Stomach (tissue), 9 donors: ENCODE results near the gene USP9X. TPM values are rescaled to one million over a fixed set of nuclear protein-coding genes. Genes with fewer than 3 reads are reported as not detected.
"Not testable (repeated sequence)": the region's sequence is repeated elsewhere in the genome, so short reads cannot be mapped to it uniquely, and the experiment has no call there.

Experiments
- DNase-seq, 2 donors: peaks; one replicate each; pipeline versions ENCODE4 v3.0.0 to v3.0.0-alpha.2; 2013 to 2019
- H3K27ac ChIP-seq, 5 donors: fragments of 200-600 bp in 4 of 5; sonication (generic) in 4 of 5; one replicate each; pipeline ENCODE4 v1.5.1; 2013 to 2019; ENCODE audit warnings: mild to moderate bottlenecking in 1 of 5, moderate library complexity in 1 of 5
- H3K27me3 ChIP-seq, 3 donors: fragments of 200-600 bp; sonication (generic); one replicate each; pipeline ENCODE4 v1.5.1; 2017 to 2019; ENCODE audit warnings: mixed run types in 1 of 3
- H3K36me3 ChIP-seq, 4 donors: fragments of 200-600 bp; sonication (generic); 1 replicate in 3 of 4; 2 replicates in 1 of 4; pipeline ENCODE4 v1.5.1; 2016 to 2019
- H3K4me1 ChIP-seq, 4 donors: fragments of 200-600 bp; sonication (generic); one replicate each; pipeline ENCODE4 v1.5.1; 2016 to 2019
- H3K4me3 ChIP-seq, 4 donors: fragments of 200-600 bp; sonication (generic) in 3 of 4; one replicate each; pipeline ENCODE4 v1.5.1; 2016 to 2019; ENCODE audit warnings: mild to moderate bottlenecking in 1 of 4
- H3K9me3 ChIP-seq, 4 donors: fragments of 200-600 bp; sonication (generic); one replicate each; pipeline ENCODE4 v1.5.1; 2016 to 2019
- CTCF ChIP-seq, 7 experiments: fragments of 450-650 bp in 4 of 7; fragments of 200-600 bp in 3 of 7; sonication (generic) in 3 of 7; IDR thresholded peaks; one replicate each; pipeline ENCODE4 v1.5.1; 2016 to 2019; ENCODE audit warnings: antibody characterized with exemption in 7 of 7, control low read depth in 2 of 7, mild to moderate bottlenecking in 1 of 7
- EP300 ChIP-seq: sonication (generic); formaldehyde crosslinking; IDR thresholded peaks from one replicate; pipeline ENCODE4 v1.6.1; 2017; ENCODE audit warnings: antibody characterized with exemption
- POLR2A ChIP-seq, 4 donors: fragments of 450-650 bp; IDR thresholded peaks; one replicate each; pipeline ENCODE4 v1.6.1; 2016; ENCODE audit warnings: antibody characterized with exemption in 4 of 4, control low read depth in 2 of 4, mild to moderate bottlenecking in 1 of 4, moderate library complexity in 1 of 4
- POLR2AphosphoS5 ChIP-seq, 3 donors: sonication (generic); formaldehyde crosslinking; IDR thresholded peaks; one replicate each; pipeline ENCODE4 v1.6.1; 2016; ENCODE audit warnings: antibody characterized with exemption in 3 of 3
- WGBS, 5 donors: extraction: QIAGEN DNeasy Blood & Tissue Kit in 3 of 5; methylation state at CpG; one replicate each; pipeline versions ENCODE4 v1.1.5 to v1.1.7; 2013 to 2018; 5-methylcytosine and 5-hydroxymethylcytosine counted together
- intact Hi-C: fragments of 100-400 bp; cut with DNase I; formaldehyde crosslinking; loops from one replicate; pipeline ENCODE4 v1.15.1; 2023; ENCODE audit warnings: low total_unique reads
- polyA plus RNA-seq, 3 donors: library from polyadenylated mRNA; stranded (reverse); fragments of 200-250 nt; gene quantifications; one replicate each; pipeline ENCODE4 v1.2.3, GENCODE V29; 2013
- total RNA-seq, 5 donors: library from RNA; depleted of rRNA; stranded (reverse); fragments of >200 nt; gene quantifications; one replicate each; pipeline versions ENCODE4 v1.1.0 to v1.2.3, GENCODE V29; 2014 to 2016
- donor health status: healthy with polysubstance abuse.
- donor health status: Bipolar disorder and iron deficiency.
- donor health status: healthy.

Gene USP9X
- total and polyA plus RNA-seq, 8 donors = 6.5 to 252 (median 52.6) TPM

GRCh38 chrX:41265615-41266014 is 180.4 kb downstream of the USP9X start:
- H3K27me3 ChIP-seq = no peaks in the 10 kb centered on the region
- H3K4me3 ChIP-seq = peak overlapping the region in 1 of 4 donors; percentile 20
- DNase-seq = peak in 1 of 2 donors; percentile 55
- H3K36me3 ChIP-seq = no peaks in the 10 kb centered on the region
- H3K27ac ChIP-seq = peak overlapping the region in 1 of 5 donors; percentile 5
- 30 to 62% (median 58%) methylated on average over 8 of the region's 8 CpGs for WGBS, 5 donors
- TF ChIP-seq POLR2A (IDR thresholded peaks at IDR 0.05) = no peak
- TF ChIP-seq EP300 = peak; percentile 49
- TF ChIP-seq POLR2AphosphoS5 (IDR thresholded peaks at IDR 0.05) = peak in 2 of 3 donors; percentile 11 to 54
- intact Hi-C loops = no loop called here
- no peaks in the 10 kb centered on the region for H3K4me1 ChIP-seq
- peaks cover 0 to 20% (median 5%) of the 10 kb centered on the region in 4 donors for H3K9me3 ChIP-seq

- intact Hi-C loops = no loop called here
- H3K4me1 ChIP-seq = peaks cover 0 to 18% (median 11%) of the 10 kb centered on the region in 4 donors
- no peaks in the 10 kb centered on the region for H3K9me3 ChIP-seq
- peaks cover 0 to 18% (median 0%) of the 10 kb centered on the region in 3 donors for H3K27me3 ChIP-seq
- TF ChIP-seq EP300 (no peak), POLR2AphosphoS5 (IDR thresholded peaks at IDR 0.05) (no peak), POLR2A (IDR thresholded peaks at IDR 0.05) (no peak), CTCF (IDR thresholded peaks at IDR 0.05) (no peak)
- H3K36me3 ChIP-seq = no peaks in the 10 kb centered on the region
- no peak for DNase-seq
- H3K4me3 ChIP-seq = no peak overlapping the region
- no peak overlapping the region for H3K27ac ChIP-seq
- 68 to 91% (median 74%) methylated on average over 2 of the region's 2 CpGs for WGBS, 5 donors
Measured at GRCh38 chrX:41273638-41274037, 188.4 kb downstream of the USP9X start.

- peak overlapping the region; percentile 52 to 74 (median 58) for H3K27ac ChIP-seq
- H3K27me3 ChIP-seq = peaks cover 0 to 18% (median 0%) of the 10 kb centered on the region in 3 donors
- intact Hi-C loops = no loop called here
- H3K4me1 ChIP-seq = peaks cover 0 to 18% (median 11%) of the 10 kb centered on the region in 4 donors
- no peaks in the 10 kb centered on the region for H3K9me3 ChIP-seq
- WGBS, 5 donors = 0 to 4% (median 1%) methylated on average over 12 to 54 of the region's 54 CpGs
- DNase-seq = peak; percentile 62 to 88
- TF ChIP-seq POLR2AphosphoS5 (IDR thresholded peaks at IDR 0.05) (no peak), CTCF (IDR thresholded peaks at IDR 0.05) (peak in 2 of 7 experiments; percentile 8 to 47)
- peak overlapping the region; percentile 47 to 55 (median 53) for H3K4me3 ChIP-seq
- no peaks in the 10 kb centered on the region for H3K36me3 ChIP-seq
Measured at GRCh38 chrX:41275661-41276609, 190.7 kb downstream of the USP9X start.

GRCh38 chrX:41276661-41277506 is 191.6 kb downstream of the USP9X start:
- H3K27ac ChIP-seq = peak overlapping the region in 4 of 5 donors; percentile 52 to 74 (median 62)
- DNase-seq = peak in 1 of 2 donors; percentile 54
- H3K9me3 ChIP-seq = no peaks in the 10 kb centered on the region
- H3K36me3 ChIP-seq = no peaks in the 10 kb centered on the region
- intact Hi-C loops = no loop called here
- H3K4me1 ChIP-seq = peaks cover 0 to 18% (median 11%) of the 10 kb centered on the region in 4 donors
- WGBS, 5 donors = 24 to 40% (median 35%) methylated on average over 18 to 19 of the region's 19 CpGs
- peak overlapping the region; percentile 47 to 55 (median 53) for H3K4me3 ChIP-seq
- TF ChIP-seq POLR2A (IDR thresholded peaks at IDR 0.05) = no peak
- TF ChIP-seq POLR2AphosphoS5 (IDR thresholded peaks at IDR 0.05) = no peak
- TF ChIP-seq EP300 = no peak
- no peak for TF ChIP-seq CTCF (IDR thresholded peaks at IDR 0.05)
- H3K27me3 ChIP-seq = peaks cover 0 to 15% (median 0%) of the 10 kb centered on the region in 3 donors

- H3K27me3 ChIP-seq, H3K9me3 ChIP-seq, H3K27ac ChIP-seq, H3K4me3 ChIP-seq, H3K36me3 ChIP-seq, intact Hi-C loops, DNase-seq, H3K4me1 ChIP-seq: not testable (repeated sequence)
- 86 to 100% (median 97%) methylated on average over 5 of the region's 5 CpGs for WGBS, 5 donors
Measured at GRCh38 chrX:41282307-41282706, 197.1 kb downstream of the USP9X start.

GRCh38 chrX:41285928-41286327 is 200.7 kb downstream of the USP9X start:
- WGBS, 5 donors = 92 to 97% (median 95%) methylated on average over 9 to 19 of the region's 21 CpGs
- intact Hi-C loops, DNase-seq, H3K27me3 ChIP-seq, H3K27ac ChIP-seq, H3K9me3 ChIP-seq, H3K4me3 ChIP-seq, H3K36me3 ChIP-seq, H3K4me1 ChIP-seq: not testable (repeated sequence)
